ENCODE measurements around the gene DUSP28.
A peak's percentile ranks its signal among the peaks of the same experiment; 100 is the strongest.

Gene DUSP28

DNA sequence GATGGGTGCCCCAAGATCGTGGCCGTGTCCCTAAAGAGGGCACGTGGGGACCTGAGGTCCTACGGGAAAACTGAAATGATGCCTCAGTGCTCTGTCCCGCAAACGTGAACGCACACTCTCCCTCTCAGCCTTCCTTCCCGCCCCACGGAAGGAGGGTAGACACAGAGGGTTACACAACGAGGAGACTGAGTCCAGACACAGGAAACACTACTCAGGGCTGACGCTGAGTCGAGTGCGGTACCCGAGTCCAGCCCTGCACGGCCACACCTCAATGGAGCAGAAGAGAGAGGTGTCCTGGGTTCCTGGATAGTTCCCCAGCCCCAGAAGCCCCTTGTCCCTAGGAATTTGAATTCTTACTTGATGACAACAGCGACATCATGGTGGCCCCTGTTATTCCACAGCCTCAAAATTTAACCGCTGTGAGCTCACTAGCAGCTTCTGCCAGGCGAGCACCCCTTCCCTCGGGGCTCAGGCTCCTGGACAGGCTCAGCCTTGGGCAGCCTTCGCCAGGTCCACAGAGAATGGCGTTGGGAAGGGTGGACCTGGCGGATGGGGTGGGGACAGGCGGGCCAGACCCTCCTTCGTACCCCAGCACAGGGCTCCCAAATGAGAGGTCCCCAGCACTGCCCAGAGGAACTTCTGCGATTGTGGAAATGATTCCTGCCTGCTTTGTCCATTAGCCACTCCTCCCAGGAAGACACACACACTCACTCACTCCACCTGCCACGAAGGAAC, 7.1 kb downstream of the DUSP28 start:
- H3K9me3 Mint-ChIP-seq: no peaks in the 10 kb centered on the region
- H3K4me3 Mint-ChIP-seq: peak overlapping the region; percentile 91
- ATAC-seq (replicated peaks; ENCODE audit: extremely low read depth, poor library complexity, severe bottlenecking) (no peak), DNase-seq (ENCODE audit: low spot score in 2 of 2) (peak in 1 of 2 donors; percentile 19)
- H3K27ac Mint-ChIP-seq (ENCODE audit: low read depth): peak overlapping the region; percentile 98
- peaks cover 31% of the 10 kb centered on the region for H3K36me3 Mint-ChIP-seq (ENCODE audit: insufficient read depth)
- H3K27me3 Mint-ChIP-seq: no peaks in the 10 kb centered on the region
- peaks cover 74% of the 10 kb centered on the region for H3K4me1 Mint-ChIP-seq

DNA sequence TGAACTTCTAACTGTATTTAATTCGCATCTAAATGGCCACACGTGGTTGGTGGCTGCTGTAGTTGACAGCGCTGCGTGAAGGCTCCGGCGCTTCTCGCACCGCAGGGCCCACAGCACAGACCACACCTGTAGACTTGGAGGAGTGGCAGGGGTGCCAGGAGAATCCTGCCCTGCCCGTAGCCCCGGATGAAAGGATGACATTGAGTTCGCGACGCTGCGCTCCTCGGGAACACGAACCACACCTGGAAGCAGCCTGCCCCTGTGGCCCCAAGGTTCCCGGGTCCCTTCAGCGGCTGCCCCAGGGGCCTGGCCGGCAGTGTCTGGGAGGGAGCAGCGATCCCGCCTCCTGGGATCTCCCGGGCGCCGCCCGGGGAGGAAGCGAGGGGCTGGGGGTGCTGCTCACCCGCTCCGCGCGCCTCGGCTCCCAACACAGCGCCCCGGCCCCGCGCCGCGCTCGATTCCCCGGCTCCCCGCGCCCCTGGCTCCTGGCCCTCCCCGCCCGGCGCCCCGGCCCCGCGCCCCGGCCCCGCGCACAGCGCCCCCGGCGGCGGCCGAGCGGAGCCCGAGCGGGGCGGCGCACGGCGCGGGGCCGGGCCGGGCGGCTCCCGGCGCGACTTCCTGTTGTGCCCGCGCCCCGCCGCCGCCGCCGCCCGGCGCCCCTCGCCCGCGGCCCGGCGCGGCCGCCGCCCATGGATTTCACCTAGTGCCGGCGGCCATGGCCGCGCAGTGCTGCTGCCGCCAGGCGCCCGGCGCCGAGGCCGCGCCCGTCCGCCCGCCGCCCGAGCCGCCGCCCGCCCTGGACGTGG, 7.9 kb downstream of the DUSP28 start, which contains the start of gene RNPEPL1:
TSS of gene RNPEPL1 (plus strand) at position 613 of the 806 bp plus-strand sequence. CDS start at position 716, 103 bp downstream.
- peaks cover 78% of the 10 kb centered on the region for H3K4me1 Mint-ChIP-seq
- ATAC-seq (replicated peaks; ENCODE audit: extremely low read depth, poor library complexity, severe bottlenecking) (peak; percentile 2), DNase-seq (ENCODE audit: low spot score in 2 of 2) (peak; percentile 39 to 44)
- H3K27me3 Mint-ChIP-seq: no peaks in the 10 kb centered on the region
- H3K4me3 Mint-ChIP-seq: peak within 1 kb of the TSS; percentile 91
- H3K27ac Mint-ChIP-seq (ENCODE audit: low read depth): peak within 1 kb of the TSS; percentile 98
- peaks cover 31% of the 10 kb centered on the region for H3K36me3 Mint-ChIP-seq (ENCODE audit: insufficient read depth)
- no peaks in the 10 kb centered on the region for H3K9me3 Mint-ChIP-seq

DNA sequence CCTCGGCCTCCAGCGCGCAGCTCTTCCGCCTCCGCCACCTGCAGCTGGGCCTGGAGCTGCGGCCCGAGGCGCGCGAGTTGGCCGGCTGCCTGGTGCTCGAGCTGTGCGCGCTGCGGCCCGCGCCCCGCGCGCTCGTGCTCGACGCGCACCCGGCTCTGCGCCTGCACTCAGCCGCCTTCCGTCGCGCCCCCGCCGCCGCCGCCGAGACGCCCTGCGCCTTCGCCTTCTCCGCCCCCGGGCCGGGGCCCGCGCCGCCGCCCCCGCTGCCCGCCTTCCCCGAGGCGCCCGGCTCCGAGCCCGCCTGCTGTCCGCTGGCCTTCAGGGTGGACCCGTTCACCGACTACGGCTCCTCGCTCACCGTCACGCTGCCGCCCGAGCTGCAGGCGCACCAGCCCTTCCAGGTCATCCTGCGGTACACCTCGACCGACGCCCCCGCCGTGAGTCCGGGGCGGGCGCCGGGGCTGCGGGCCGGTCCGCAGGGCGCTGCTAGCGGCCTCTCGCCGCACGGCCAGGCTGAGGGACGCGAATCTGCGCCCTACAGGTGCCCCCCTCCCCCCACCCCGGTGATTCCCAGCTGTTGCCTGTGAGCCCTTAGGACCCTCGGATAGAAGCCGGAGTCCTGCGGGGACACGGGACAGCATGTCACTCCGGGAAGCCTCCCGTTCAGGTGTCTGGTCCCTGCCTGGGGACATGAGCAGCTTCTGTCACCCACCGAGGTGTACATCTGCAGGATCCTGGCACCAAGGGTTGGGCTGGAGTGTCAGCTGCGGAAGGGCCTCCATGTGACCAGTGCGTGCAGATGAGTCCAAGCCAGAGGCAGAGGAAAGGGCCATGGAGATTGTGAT, 8.7 kb downstream of the DUSP28 start:
- peaks cover 71% of the 10 kb centered on the region for H3K4me1 Mint-ChIP-seq
- H3K36me3 Mint-ChIP-seq (ENCODE audit: insufficient read depth): peaks cover 30% of the 10 kb centered on the region
- no peaks in the 10 kb centered on the region for H3K9me3 Mint-ChIP-seq
- peak overlapping the region; percentile 84 for H3K4me3 Mint-ChIP-seq
- peak overlapping the region; percentile 36 for H3K27ac Mint-ChIP-seq (ENCODE audit: low read depth)
- ATAC-seq (replicated peaks; ENCODE audit: extremely low read depth, poor library complexity, severe bottlenecking): no peak
- peak; percentile 44 to 56 for DNase-seq (ENCODE audit: low spot score in 2 of 2)
- H3K27me3 Mint-ChIP-seq: no peaks in the 10 kb centered on the region

DNA sequence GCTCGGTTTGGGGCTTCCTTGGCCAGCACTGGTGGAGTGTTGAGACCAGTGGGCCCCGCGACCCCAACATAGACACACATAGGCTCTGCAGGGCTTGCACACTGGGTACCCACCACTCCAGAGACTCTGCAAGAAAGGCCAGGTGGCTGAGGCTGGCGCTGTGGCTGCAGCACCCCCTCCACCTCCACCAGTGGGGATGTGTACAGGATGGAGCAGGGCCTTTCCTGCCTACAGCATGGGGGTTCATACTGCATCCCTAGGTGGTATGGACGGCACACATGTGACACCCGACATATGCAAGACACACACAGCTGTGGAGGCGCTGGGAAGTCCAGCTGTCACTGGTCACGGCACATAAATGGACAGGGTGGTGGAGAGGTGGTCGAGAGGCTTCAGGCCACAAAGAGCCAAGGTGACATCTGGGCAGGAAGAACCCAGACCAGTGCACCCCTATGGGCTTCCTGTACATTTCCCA, 9.4 kb downstream of the DUSP28 start:
- ATAC-seq (replicated peaks; ENCODE audit: extremely low read depth, poor library complexity, severe bottlenecking) (no peak), DNase-seq (ENCODE audit: low spot score in 2 of 2) (no peak)
- Mint-ChIP-seq H3K27me3 (no peaks in the 10 kb centered on the region), H3K4me3 (peak overlapping the region; percentile 84), H3K27ac (ENCODE audit: low read depth) (peak overlapping the region; percentile 36), H3K36me3 (ENCODE audit: insufficient read depth) (peaks cover 30% of the 10 kb centered on the region), H3K4me1 (peaks cover 65% of the 10 kb centered on the region), H3K9me3 (no peaks in the 10 kb centered on the region)

DNA sequence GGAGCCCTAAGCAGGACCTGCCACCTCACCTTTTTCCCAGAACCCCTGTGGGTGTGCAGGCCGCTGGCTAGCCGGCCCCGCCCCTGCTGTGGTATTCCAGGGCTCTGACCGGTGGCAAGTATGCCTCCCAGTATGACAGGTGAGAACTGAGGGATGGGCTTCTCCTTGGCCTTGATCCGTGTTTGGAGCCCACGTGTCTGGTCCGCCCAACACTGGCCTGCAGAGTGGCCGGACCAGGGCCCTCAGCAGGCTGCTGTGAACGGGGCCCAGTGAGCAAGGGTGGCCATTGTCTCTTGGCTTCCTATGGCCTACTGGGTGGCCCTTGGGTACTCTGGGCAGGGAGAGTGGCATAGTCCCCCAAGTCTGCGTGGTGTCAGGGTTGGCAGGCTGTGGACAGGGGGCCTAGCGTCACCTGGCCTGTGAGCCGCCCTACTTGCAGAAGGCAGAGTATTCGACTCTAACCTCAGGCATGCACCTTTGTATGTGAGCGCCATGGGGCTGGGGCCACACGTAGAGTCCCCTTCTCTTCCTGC, 9.9 kb downstream of the DUSP28 start:
- peak overlapping the region; percentile 84 for H3K4me3 Mint-ChIP-seq
- H3K27me3 Mint-ChIP-seq: no peaks in the 10 kb centered on the region
- no peaks in the 10 kb centered on the region for H3K9me3 Mint-ChIP-seq
- H3K36me3 Mint-ChIP-seq (ENCODE audit: insufficient read depth): peaks cover 25% of the 10 kb centered on the region
- peaks cover 60% of the 10 kb centered on the region for H3K4me1 Mint-ChIP-seq
- no peak for ATAC-seq (replicated peaks; ENCODE audit: extremely low read depth, poor library complexity, severe bottlenecking)
- H3K27ac Mint-ChIP-seq (ENCODE audit: low read depth): peak overlapping the region; percentile 36
- no peak for DNase-seq (ENCODE audit: low spot score in 2 of 2)

DNA sequence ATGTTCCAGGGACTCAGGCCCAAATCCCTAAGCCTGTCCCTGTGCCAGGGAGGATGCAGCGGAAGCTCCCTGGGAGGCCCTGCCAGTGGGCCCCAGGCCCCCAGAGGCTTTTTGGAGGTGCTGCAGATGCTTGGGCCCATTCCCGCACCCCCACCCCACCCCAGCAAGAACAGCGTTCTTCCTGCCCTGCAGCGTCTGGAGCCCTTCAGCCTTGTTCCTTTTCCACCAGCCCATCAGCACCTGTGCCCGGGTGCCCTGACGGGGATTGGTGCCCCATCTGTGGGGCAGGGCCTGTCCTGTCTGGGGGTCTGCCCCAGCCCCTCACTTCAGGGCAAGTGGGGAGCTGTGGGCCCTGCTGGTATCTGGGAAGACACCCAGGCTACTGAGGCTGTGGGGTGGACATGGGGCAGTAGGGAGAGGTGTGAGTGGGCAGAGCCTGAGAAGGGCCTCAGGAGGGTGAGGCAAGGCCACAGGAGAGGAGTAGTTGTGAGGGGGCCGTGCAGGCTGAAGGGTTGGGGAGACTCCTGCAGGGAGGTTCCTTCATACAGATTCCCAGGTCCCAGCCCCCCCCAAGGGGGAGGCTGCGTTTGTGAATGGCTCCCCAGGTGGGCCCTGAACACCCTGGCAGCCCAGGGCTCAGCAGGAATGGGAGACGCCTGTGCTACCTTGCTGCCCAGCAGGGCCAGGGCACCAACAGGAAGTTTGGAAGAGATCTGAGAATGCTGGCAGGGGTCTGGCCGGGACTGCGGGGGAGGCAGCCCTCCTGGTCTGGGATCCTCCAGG, 10.6 kb downstream of the DUSP28 start:
- no peak for ATAC-seq (replicated peaks; ENCODE audit: extremely low read depth, poor library complexity, severe bottlenecking)
- H3K27ac Mint-ChIP-seq (ENCODE audit: low read depth): peak overlapping the region; percentile 62
- no peaks in the 10 kb centered on the region for H3K9me3 Mint-ChIP-seq
- H3K27me3 Mint-ChIP-seq: no peaks in the 10 kb centered on the region
- H3K36me3 Mint-ChIP-seq (ENCODE audit: insufficient read depth): peaks cover 19% of the 10 kb centered on the region
- no peak for DNase-seq (ENCODE audit: low spot score in 2 of 2)
- H3K4me3 Mint-ChIP-seq: peak overlapping the region; percentile 84
- H3K4me1 Mint-ChIP-seq: peaks cover 53% of the 10 kb centered on the region

DNA sequence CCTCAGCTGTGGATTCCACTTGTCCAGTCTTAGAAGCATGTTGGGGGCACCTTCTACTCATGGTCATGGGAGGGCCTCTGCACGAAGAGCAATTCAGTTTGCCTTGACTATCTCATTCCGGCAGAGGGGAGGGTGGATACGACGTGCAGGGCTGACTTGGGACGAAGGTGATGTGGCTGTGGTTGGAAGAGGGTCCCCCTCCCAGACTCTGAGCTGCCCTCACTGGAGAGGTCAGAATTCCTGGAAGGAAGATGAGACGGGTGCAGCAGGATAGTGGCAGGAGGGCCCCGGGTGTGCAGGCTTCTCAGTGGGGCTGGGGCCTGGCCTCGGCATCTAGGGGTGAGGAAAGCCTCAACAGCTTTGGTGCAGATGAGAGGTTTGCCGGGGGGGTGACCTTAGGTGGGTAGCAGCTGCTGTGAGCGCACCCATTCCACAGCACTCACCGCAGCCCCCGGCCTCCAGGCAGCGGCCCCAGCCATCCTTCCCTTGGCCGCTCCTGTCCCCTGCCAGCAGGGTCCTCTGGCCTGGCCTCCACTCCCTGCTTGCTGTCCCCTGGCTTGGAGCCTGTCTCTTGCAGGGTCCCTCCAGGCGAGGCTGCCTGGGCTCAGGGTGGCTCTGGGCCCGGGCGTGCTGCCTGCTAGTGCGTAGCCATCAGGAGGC, 11.3 kb downstream of the DUSP28 start:
- Mint-ChIP-seq H3K27me3 (no peaks in the 10 kb centered on the region), H3K4me1 (peaks cover 46% of the 10 kb centered on the region), H3K4me3 (peak overlapping the region; percentile 84), H3K36me3 (ENCODE audit: insufficient read depth) (peaks cover 17% of the 10 kb centered on the region), H3K9me3 (no peaks in the 10 kb centered on the region), H3K27ac (ENCODE audit: low read depth) (peak overlapping the region; percentile 62)
- no peak for ATAC-seq (replicated peaks; ENCODE audit: extremely low read depth, poor library complexity, severe bottlenecking)
- no peak for DNase-seq (ENCODE audit: low spot score in 2 of 2)

DNA sequence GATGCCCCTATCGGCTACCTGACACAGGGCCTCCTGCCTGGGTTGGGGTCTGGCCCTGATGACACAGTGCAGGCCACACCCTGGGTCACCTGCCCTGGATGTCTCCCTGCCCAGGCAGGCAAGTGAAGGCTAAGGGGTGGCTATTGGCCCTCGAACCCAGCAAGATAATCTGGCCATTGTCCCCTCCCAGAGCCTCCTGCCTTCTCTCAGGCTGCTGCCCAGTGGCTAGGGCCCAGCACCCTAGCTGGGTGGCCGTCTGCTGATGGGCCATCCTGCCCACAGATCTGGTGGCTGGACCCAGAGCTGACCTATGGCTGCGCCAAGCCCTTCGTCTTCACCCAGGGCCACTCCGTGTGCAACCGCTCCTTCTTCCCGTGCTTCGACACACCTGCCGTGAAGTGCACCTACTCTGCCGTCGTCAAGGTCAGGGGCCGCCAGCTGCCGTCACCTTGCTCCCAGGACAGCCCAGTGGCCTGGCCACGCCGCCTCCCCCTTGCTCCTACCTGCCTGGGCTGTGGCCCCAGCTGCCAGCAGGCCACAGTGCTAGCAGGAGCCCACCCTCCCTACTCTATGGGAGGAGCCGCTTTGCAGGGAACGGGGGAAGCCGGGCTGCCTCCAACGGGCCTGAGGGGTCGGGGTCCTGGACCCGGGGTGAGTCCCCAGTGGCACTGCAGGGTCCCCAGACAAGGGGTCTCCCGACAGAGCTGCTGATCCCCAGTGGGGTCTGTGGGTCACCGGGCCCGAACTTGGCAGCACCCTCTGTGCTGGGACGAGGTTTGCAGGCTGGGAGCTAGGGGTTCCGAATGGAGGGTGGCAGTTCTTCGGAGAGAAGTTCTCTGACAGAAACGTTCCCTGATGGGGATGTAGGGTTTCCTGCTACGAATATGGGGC, 12.2 kb downstream of the DUSP28 start:
- peaks cover 39% of the 10 kb centered on the region for H3K4me1 Mint-ChIP-seq
- no peaks in the 10 kb centered on the region for H3K9me3 Mint-ChIP-seq
- DNase-seq (ENCODE audit: low spot score in 2 of 2) (no peak), ATAC-seq (replicated peaks; ENCODE audit: extremely low read depth, poor library complexity, severe bottlenecking) (no peak)
- no peaks in the 10 kb centered on the region for H3K27me3 Mint-ChIP-seq
- H3K27ac Mint-ChIP-seq (ENCODE audit: low read depth): no peak overlapping the region
- no peak overlapping the region for H3K4me3 Mint-ChIP-seq
- peaks cover 17% of the 10 kb centered on the region for H3K36me3 Mint-ChIP-seq (ENCODE audit: insufficient read depth)

DNA sequence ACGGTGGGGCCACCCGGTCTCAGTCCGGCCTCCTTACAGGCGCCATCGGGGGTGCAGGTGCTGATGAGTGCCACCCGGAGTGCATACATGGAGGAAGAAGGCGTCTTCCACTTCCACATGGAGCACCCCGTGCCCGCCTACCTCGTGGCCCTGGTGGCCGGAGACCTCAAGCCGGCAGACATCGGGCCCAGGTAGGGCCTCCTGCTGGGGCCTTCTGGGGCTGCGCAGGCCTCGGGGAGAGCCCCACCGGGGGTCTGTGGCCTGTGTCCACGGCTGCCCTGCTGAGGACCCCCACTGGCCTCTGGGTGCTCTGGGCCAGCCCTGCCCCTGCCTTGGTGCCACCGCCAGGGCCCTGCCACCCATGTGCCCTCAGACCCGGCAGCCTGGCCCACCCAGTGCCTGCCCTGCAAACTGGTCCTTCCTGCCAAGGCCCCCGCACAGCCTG, 12.9 kb downstream of the DUSP28 start:
- H3K4me1 Mint-ChIP-seq: peaks cover 33% of the 10 kb centered on the region
- no peak for ATAC-seq (replicated peaks; ENCODE audit: extremely low read depth, poor library complexity, severe bottlenecking)
- H3K4me3 Mint-ChIP-seq: no peak overlapping the region
- no peaks in the 10 kb centered on the region for H3K27me3 Mint-ChIP-seq
- no peak overlapping the region for H3K27ac Mint-ChIP-seq (ENCODE audit: low read depth)
- H3K9me3 Mint-ChIP-seq: no peaks in the 10 kb centered on the region
- DNase-seq (ENCODE audit: low spot score in 2 of 2): no peak
- H3K36me3 Mint-ChIP-seq (ENCODE audit: insufficient read depth): peaks cover 15% of the 10 kb centered on the region

DNA sequence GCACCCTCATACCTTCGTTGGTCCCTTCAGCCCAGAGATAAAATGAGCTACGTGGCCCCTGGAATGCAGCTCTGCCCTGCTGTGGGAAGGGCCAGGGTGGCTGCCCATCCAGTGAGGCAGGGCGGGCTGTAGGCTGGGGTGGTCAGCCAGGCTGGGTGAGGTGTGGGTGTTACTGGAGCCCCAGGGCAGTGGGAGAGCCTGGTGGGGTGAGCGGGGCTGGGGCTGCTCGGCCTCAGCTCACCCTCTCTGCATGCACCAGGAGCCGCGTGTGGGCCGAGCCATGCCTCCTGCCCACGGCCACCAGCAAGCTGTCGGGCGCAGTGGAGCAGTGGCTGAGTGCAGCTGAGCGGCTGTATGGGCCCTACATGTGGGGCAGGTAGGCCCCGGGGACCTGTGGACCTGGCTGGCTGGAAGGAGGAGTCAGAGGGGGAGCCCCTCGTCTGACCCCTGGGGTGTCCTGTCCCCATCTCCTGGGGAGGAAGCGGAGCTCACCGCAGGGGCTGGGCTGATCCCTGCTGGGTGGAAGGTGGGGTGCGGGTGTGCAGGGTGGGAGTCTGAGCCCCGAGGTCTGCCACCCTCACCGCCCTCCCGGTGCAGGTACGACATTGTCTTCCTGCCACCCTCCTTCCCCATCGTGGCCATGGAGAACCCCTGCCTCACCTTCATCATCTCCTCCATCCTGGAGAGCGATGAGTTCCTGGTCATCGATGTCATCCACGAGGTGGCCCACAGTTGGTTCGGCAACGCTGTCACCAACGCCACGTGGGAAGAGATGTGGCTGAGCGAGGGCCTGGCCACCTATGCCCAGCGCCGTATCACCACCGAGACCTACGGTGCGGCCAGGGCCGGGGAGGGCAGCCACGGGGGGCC, 13.6 kb downstream of the DUSP28 start:
- Mint-ChIP-seq H3K36me3 (ENCODE audit: insufficient read depth) (peaks cover 17% of the 10 kb centered on the region), H3K27me3 (no peaks in the 10 kb centered on the region), H3K27ac (ENCODE audit: low read depth) (no peak overlapping the region), H3K4me3 (no peak overlapping the region), H3K9me3 (no peaks in the 10 kb centered on the region), H3K4me1 (peaks cover 36% of the 10 kb centered on the region)
- DNase-seq (ENCODE audit: low spot score in 2 of 2): no peak
- no peak for ATAC-seq (replicated peaks; ENCODE audit: extremely low read depth, poor library complexity, severe bottlenecking)
